ENCODE measurements around the gene SEL1L3.

The SEL1L3 gene

DNA sequence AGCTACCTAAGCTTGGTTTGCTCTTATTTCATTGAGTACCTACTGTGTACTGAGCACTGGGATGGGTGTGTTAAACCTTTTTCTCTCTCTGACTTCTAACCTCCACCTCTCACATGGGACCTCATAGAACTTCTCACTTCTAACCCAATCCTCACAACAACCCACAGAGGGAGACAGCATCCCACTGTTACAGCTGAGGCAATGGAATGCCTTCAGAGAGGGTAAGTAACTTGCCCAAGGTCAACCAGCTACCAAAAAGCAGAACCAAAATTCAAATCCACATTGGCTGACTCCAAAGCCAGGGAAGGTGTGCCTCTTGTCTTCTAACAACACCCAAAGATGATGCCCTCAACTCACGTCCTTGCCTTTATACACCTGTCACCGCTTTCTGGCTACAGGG lies 5.4 kb downstream of the SEL1L3 start:
- no peak for DNase-seq (ENCODE audit: extremely low read depth in 1 of 2, low read depth in 1 of 2)

- DNase-seq (ENCODE audit: extremely low read depth in 1 of 2, low read depth in 1 of 2), result no peak
Measured at GRCh38 chr4:25856756-25857155, 6.0 kb downstream of the SEL1L3 start.

- no peak for DNase-seq (ENCODE audit: extremely low read depth in 1 of 2, low read depth in 1 of 2)
Measured at GRCh38 chr4:25852103-25852502, 10.7 kb downstream of the SEL1L3 start.

DNA sequence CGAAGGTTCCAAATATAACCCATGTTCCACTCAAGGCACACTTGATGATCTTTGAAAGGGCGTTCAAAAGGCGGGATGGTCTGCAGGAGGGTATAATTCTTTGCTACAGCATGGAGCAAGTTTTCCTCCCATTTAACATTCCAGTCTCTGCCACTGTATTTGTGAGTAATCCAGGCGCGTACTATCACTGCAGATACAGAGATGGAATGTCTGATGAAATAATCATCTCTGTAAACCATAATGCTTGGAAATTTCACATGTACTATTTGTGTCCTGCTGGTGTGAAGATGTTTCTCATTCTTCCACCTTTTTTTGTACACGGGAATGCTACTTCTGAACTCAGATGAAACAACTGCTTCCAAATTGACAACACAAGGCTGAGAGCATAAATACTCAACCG lies 15.5 kb downstream of the SEL1L3 start:
- DNase-seq (ENCODE audit: extremely low read depth in 1 of 2, low read depth in 1 of 2), result no peak

DNA sequence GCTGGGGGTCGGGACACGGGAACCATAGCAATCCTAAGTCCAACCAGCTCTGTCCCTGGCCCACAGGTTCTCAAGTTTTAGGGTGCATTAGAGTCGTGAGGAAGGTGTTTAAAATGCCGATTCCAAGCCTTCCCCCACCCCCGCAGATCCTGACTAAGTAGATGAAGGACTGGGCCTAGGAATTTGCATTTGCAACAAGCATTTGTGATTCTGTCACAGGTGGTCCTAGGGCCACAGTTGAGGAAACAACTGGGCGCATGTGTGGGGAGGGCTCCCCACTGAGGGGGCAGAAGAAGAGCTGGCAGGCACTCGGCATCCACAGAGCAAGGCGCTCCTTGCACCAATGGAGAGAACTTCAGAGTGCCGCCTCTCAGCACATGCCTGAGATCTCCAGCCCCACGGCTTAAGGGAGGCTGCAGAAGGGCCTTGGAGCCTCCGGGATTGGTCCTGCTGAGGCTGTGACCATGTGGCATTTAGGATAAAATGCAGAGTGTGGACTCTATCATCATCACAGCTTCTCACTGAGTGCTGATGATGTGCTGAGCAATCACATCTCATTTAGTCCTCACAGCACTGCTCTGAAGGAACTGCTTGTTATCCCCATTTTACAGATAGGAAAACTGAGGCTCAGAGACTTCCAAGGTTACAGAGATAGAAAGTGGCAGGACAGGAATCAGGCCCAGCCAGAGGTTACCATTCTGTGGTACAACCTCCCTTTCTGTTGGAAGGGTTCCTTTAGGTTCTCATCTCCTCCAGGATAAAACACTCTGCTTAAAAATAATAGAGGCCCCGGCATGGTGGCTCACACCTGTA lies 16.7 kb downstream of the SEL1L3 start:
- no peak for DNase-seq (ENCODE audit: extremely low read depth in 1 of 2, low read depth in 1 of 2)

GRCh38 chr4:25844961-25845712 lies 17.7 kb downstream of the SEL1L3 start:
- no peak for DNase-seq (ENCODE audit: extremely low read depth in 1 of 2, low read depth in 1 of 2)

DNA sequence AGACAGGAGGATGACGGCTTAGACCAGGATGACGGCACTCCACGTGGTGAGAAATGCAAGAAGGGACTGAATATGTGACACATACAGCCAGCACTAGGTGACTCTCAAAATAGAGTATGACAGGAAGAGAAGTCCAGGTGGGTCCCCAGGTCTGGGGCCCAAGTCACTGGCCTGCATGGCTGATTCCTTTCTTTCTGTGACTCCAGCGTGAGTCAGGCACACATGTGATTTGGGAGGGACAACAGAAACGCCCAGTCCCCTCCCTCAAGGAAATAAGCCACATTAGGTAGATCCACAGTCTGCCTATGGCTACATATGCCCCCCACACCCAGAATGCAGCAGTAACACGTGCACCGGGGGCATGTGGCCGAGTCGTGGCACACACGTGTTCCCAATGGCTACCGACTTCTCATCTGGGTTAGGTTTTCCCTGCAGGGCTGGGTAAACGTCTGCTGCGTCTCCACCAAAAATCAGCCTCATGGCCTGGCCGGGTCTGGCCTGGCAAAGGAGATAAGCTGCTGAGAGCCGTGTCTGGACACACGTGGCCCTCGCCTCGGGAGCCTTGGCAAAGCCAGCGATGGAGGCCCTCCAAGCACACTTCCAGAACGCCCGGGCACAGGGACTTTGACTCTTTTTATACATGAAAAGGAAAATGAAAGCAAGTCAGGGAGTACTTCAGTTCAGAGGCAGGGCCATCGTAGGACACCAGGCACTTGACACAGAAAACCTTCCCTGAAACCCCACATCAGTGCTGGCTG lies 19.3 kb downstream of the SEL1L3 start:
- DNase-seq (ENCODE audit: extremely low read depth in 1 of 2, low read depth in 1 of 2), result no peak

DNA sequence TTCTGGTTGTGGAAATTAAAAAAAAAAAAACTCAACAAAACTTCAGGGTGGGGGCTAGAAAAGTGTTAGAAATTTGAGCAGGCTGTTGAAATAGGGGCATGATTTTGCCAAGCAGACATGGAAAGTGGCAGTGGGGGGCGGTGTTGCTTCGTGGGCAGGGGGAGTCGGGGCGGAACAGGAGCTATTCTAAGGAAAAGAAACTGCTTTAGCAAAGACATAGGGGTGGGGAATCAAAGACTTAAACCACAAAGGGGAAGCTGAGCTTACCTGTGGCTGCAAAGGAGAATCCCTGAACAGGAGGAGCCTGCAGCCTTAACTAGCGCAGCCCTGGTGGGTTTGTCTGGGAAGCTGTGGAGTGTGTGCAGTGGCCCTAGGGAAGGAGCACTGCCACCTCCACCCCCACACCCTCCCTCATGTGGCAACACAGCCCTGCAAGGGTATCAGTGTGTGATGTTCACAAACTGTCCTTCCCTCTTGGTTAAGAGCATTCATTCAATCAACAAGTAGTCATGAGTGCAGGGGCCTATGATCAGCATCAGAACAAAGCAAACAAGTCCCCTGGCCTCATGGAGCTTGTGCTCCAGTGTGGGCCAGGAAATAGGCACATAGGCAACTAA lies 20.5 kb downstream of the SEL1L3 start:
- DNase-seq (ENCODE audit: extremely low read depth in 1 of 2, low read depth in 1 of 2), result no peak

- no peak for DNase-seq (ENCODE audit: extremely low read depth in 1 of 2, low read depth in 1 of 2)
Measured at GRCh38 chr4:25839687-25840086, 23.1 kb downstream of the SEL1L3 start.

- no peak for DNase-seq (ENCODE audit: extremely low read depth in 1 of 2, low read depth in 1 of 2)
Measured at GRCh38 chr4:25839233-25839632, 23.6 kb downstream of the SEL1L3 start.

DNA sequence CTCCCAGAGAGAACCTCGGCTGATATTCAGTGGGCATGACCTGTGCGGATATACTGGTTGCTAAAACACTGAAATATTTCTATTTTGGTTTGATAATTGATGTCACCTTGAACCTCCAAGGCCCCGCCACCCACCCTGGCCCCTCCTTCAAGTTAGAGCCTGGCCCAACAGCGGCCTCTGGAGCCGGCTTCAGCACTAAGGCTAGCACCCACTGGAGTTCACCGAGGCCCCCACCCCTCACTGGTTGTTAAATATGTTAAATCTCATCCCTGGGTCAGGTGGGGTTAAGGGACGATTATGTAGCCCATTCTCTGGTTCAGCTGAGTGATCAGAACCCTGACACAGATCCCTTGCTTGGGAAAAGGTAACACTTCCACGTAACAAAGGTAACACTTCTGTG lies 24.3 kb downstream of the SEL1L3 start:
- DNase-seq (ENCODE audit: extremely low read depth in 1 of 2, low read depth in 1 of 2), result no peak

- DNase-seq (ENCODE audit: extremely low read depth in 1 of 2, low read depth in 1 of 2), result no peak
Measured at GRCh38 chr4:25837107-25837506, 25.7 kb downstream of the SEL1L3 start.

GRCh38 chr4:25835384-25835783 lies 27.4 kb downstream of the SEL1L3 start:
- DNase-seq (ENCODE audit: extremely low read depth in 1 of 2, low read depth in 1 of 2), result no peak

DNA sequence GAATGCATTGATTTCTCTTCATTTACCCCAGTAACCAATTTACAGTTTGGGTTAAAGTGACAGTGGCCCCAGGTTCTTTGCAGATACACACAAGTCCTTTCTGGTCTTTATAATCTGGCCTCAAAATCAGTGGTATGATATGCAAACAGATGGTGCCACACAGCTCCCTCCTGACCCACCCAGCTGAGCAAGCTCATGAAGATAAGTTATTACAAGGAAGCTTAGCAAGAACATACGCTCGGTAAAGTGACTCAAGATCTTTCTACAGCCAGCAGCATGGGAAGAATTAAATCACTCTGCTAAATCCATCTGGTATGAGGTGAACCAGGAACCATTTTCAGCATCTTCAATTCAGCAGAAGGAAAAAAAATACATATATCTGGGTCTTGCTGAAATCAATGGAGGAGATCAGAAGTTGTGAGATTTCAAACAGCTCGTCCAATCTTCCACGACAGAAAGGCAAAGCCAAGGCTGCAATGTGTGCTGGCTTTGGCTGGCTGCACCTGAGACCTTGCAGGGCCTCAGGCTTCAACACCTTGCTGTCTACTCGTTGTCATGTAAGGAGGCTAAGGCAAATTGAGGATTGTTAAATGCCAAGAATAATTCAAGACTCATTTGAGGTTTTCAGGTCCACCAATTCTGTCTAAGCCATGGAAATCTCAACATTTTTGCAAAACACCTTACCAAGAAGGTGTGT lies 28.2 kb downstream of the SEL1L3 start:
- DNase-seq (ENCODE audit: extremely low read depth in 1 of 2, low read depth in 1 of 2), result no peak

- DNase-seq (ENCODE audit: extremely low read depth in 1 of 2, low read depth in 1 of 2), result no peak
Measured at GRCh38 chr4:25830548-25830947, 32.2 kb downstream of the SEL1L3 start.

DNA sequence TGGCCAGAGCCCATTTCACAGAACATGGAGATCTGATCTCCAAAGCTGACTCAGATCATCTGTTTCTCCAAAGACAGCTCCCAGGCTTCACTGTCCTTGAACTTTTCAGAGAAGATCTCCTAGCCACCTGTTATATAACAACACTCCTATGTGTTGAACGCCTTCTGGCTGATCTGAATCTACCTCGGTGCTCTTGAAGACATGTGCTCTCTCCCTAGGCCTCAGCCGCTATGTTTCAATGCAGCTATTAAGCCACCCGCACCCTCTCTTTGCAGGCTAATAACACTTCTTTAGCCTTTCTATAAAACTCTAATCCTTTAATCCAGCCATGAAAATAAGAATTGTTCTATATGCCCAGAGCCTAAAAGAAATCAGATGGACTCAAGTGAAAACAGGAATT lies 34.9 kb downstream of the SEL1L3 start:
- no peak for DNase-seq (ENCODE audit: extremely low read depth in 1 of 2, low read depth in 1 of 2)

- no peak for DNase-seq (ENCODE audit: extremely low read depth in 1 of 2, low read depth in 1 of 2)
Measured at GRCh38 chr4:25827373-25827772, 35.4 kb downstream of the SEL1L3 start.

DNA sequence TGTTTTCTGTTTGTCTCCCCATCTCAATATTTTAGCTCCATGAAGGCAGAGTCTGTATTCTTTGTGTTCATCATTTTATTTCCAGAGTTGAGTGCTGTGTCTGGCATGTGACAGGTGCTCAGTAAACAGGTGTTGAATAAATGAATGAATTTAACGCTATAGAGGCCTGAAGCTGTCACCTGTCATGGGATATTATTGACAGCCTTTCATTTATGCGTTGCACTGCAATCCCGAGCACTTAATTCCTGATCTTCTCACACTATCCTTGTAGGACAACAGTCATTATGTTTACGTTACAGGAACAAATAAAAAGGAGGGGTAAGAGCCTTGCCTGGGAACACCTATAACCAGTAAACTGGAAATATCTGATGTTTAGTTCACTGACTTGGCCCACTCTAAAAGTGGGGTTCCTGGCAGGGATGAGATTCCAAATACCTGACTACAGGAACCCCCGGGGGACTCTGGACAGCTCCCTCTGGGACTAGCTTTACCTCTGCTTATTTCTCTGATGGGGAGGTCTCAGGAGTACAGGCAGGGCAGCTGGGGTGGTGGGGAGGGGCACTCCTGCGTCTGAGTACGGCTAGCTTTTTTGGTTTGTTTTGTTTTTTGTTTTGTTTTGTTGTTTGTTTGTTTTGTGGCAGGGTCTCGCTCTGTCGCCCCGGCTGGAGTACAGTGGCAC lies 36.6 kb downstream of the SEL1L3 start:
- DNase-seq (ENCODE audit: extremely low read depth in 1 of 2, low read depth in 1 of 2), result no peak

DNA sequence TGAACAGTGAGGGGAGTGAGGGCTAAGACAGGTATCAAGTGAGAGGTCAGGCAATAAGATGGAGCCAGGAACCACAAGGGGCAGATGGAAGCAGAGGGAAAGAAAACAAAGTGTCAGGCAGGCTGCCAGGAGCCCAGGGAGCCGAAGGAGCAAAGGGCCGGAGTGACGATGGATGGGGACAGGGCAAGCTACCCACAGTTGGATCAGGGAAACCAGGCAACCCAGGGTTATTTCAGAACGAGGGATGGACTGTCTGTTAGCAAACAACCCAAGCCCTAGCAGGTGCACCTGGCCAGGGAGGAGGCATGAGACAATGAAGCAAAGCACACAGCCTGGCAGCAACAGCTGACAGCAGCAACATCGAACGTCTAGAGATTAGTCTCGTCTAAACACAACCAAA lies 39.2 kb downstream of the SEL1L3 start:
- DNase-seq (ENCODE audit: extremely low read depth in 1 of 2, low read depth in 1 of 2), result no peak

GRCh38 chr4:25821899-25822298 lies 40.9 kb downstream of the SEL1L3 start:
- no peak for DNase-seq (ENCODE audit: extremely low read depth in 1 of 2, low read depth in 1 of 2)
